ENCODE measurements around the gene DDI2.
"Not testable (repeated sequence)": the region's sequence is repeated elsewhere in the genome, so short reads cannot be mapped to it uniquely, and the experiment has no call there.

DDI2 gene

GRCh38 chr1:15637826-15638225 lies 20.6 kb downstream of the DDI2 start:
- no peak for DNase-seq

GRCh38 chr1:15639262-15639661 lies 22.0 kb downstream of the DDI2 start:
- DNase-seq = no peak

- no peak for DNase-seq
Observed at GRCh38 chr1:15639931-15640330, 22.7 kb downstream of the DDI2 start.

- no peak for DNase-seq
Observed at GRCh38 chr1:15640667-15641066, 23.4 kb downstream of the DDI2 start.

GRCh38 chr1:15649937-15650336 lies 32.7 kb downstream of the DDI2 start:
- DNase-seq = no peak

- no peak for DNase-seq
Observed at GRCh38 chr1:15650433-15650832, 33.2 kb downstream of the DDI2 start.

GRCh38 chr1:15652130-15652529 lies 34.9 kb downstream of the DDI2 start:
- not testable (repeated sequence) for DNase-seq

GRCh38 chr1:15654091-15654690 lies 36.9 kb downstream of the DDI2 start:
- no peak for DNase-seq

GRCh38 chr1:15656464-15656863 lies 39.2 kb downstream of the DDI2 start:
- DNase-seq = no peak

GRCh38 chr1:15657021-15657420 lies 39.8 kb downstream of the DDI2 start:
- no peak for DNase-seq

- no peak for DNase-seq
Observed at GRCh38 chr1:15660151-15660550, 42.9 kb downstream of the DDI2 start.

GRCh38 chr1:15662477-15662876 lies 45.2 kb downstream of the DDI2 start:
- DNase-seq = no peak

- no peak for DNase-seq
Observed at GRCh38 chr1:15663925-15664324, 46.7 kb downstream of the DDI2 start.

- no peak for DNase-seq
Observed at GRCh38 chr1:15667362-15667761, 50.1 kb downstream of the DDI2 start.

- no peak for DNase-seq
Observed at GRCh38 chr1:15668089-15668754, 51.0 kb downstream of the DDI2 start.

- no peak for DNase-seq
Observed at GRCh38 chr1:15669074-15669473, 51.8 kb downstream of the DDI2 start.

GRCh38 chr1:15669864-15670263 lies 52.6 kb downstream of the DDI2 start:
- DNase-seq = no peak

GRCh38 chr1:15671430-15671829 lies 54.2 kb downstream of the DDI2 start:
- no peak for DNase-seq

- no peak for DNase-seq
Observed at GRCh38 chr1:15674386-15675159, 57.3 kb downstream of the DDI2 start.

GRCh38 chr1:15676010-15676409 lies 58.8 kb downstream of the DDI2 start:
- no peak for DNase-seq

- no peak for DNase-seq
Observed at GRCh38 chr1:15676688-15677661, 59.7 kb downstream of the DDI2 start.

- no peak for DNase-seq
Observed at GRCh38 chr1:15678578-15678977, 61.3 kb downstream of the DDI2 start.

- no peak for DNase-seq
Observed at GRCh38 chr1:15680131-15680530, 62.9 kb downstream of the DDI2 start.
